NCI-H2029 treated with DMSO at 0.1 percent for 48 hours (cell line): ENCODE results near the gene CDS2.
A peak's percentile ranks its signal among the peaks of the same experiment; 100 is the strongest.

ENCODE experiments used
- DNase-seq: peaks from one replicate; lab custom pipeline; 2025; lab: John Stamatoyannopoulos, UW

CDS2 gene

DNA sequence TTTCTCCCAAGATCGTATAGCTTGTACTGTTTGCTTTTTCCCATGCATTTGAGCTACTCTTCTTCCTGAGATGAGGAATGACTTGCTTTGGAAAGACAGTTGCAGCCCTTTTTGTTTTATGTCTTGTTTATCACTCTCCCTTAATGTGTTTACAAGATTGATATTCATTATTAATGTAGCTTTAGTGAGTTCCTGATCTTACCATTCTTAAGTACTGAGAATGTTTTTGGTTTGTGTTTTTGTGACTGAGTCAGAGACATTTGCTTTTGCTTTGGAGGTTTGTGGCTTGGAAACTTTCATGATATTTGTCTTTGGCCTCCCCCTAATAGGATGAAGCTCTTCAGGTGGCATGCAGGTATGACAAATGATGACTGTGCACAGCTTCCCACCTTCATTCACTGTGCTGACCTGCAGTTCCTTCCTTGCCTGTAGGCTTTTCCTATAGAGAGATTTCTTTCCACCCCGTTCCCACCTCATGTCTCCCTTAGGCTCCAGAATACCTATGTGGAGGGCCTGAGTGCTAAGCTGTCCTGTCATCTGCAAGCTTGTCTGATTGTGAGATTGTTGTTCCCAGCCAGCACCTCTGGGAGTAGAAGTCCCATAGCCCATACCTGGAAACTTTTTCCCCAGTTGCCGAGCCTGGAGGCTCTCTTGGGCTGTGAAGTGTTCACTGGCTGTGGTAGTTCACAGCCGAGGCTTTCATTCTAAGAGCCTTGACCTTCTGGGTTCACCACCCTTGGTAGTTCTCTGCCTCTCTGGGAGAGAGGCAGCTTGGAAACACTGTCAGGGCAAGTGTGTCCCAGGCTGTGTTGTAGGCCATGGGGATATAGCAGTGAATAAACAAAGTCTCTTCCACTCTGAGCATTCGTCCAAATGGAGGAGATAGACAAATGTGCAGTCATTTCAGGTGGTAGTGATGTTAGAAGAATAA, 27.1 kb downstream of the CDS2 start:
- no peak for DNase-seq

GRCh38 chr20:5154543-5154925, 27.7 kb downstream of the CDS2 start:
- DNase-seq: no peak

DNA sequence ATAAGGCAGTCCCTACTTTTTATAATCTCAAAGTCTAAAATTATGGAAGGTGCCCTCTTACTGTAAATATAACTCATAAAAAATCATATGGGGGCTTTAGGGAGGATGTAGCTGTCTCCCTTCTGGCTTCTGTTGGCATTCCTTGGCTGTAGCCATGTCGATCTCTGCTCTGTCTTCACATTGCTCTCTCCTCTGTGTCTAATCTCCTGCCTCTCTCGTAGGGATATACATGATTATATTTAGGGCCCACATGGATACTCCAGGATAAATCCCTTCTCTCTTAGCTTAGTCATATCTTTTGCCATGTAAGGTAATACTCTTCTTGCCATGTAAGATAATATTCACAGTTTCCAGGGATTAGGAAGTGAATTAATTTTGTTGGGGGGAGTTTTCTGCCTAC, 28.6 kb downstream of the CDS2 start:
- no peak for DNase-seq

GRCh38 chr20:5156675-5157448, 30.1 kb downstream of the CDS2 start:
- DNase-seq: no peak

- DNase-seq: no peak
Measured at GRCh38 chr20:5159928-5160327, 33.1 kb downstream of the CDS2 start.

DNA sequence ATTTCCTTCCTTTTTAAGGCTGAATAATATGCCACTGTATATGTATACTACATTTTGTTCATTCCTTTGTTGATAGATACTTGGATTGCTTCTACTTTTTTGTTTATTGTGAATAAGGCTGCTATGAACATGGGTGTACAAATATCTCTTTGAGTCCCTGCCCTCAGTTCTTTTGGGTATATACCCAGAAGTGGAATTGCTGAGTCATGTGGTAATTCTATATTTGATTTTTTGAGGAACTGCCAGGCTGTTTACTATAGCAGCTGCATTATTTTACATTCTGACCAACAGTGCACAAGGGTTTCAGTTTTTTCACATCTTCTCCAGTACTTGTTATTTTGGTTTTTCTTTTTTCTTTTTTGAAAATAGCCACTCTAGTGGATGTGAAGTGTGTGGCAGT, 34.1 kb downstream of the CDS2 start:
- DNase-seq: no peak

DNA sequence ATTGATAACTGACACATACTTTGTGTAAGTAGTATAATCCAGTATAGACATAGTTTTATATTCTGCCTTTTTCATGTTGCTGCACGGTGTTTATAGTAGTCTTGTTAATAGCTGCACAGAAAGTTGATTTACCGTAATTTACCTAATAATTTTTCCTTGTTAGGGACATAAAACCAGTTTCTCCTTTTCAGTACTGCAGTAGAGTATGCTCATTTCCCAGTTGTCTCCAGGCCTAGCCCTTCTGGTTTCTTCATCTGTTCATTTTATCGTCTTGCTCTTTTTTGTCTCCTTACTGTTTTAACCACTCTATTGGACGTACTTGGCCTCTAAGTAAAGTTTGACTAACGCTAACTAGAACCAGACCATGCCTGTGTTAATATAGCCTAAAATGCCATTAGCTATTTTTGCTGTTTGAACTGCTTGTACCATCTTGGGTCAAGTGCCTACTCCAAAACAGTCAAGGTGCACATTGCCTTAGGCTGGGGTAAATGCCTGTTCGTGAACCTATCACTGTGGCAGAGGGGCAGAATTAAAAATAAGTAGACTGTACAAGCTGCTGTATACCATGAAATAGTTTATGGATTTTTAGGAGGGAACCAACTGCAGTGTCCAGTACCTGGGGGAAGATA, 34.8 kb downstream of the CDS2 start:
- no peak for DNase-seq

DNA sequence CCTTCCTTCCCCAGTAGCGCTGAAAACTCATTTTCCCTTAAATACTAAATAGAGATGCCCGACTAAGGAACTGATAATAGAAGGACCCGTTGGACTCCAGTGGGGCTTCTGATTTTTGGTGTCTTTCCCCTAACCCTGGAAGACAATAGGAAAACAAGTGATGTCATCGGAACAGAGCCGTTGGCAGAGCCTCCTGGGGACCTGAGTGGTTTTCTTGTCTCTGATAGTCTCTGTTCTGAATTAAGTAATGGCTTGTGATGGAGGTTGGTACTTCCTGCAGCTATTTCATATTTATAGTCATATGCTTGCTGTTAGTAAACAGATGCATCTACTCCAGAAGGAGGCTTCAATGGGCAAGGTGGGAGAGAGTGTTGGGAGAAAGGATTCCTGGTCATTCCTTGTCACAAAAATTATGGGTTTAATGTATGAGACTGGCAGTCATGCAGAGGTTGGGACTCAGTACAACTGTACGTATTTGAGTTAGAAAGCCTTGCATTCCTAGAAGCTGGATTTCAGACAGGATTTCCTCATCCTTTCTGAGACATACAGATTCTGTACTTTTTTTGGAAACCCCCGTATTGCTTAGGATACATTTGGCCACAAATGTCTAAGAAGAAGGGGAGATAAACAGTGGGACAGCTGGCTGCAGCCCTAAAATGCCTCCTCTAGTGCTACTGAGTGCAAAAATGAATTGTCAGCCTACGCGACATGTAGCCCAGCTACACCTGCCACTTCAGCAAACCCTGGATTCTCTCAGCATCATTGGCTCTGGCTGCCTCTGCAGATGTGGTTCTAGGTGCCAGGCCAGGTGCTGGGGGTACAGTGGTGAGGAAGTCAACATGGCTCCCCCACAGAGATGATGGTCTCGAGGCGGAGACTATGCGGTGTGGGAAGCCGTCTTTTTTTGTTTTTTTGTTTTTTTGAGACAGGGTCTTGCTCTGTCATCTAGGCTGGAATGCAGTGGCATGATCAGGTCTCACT, 38.1 kb downstream of the CDS2 start:
- DNase-seq: no peak

DNA sequence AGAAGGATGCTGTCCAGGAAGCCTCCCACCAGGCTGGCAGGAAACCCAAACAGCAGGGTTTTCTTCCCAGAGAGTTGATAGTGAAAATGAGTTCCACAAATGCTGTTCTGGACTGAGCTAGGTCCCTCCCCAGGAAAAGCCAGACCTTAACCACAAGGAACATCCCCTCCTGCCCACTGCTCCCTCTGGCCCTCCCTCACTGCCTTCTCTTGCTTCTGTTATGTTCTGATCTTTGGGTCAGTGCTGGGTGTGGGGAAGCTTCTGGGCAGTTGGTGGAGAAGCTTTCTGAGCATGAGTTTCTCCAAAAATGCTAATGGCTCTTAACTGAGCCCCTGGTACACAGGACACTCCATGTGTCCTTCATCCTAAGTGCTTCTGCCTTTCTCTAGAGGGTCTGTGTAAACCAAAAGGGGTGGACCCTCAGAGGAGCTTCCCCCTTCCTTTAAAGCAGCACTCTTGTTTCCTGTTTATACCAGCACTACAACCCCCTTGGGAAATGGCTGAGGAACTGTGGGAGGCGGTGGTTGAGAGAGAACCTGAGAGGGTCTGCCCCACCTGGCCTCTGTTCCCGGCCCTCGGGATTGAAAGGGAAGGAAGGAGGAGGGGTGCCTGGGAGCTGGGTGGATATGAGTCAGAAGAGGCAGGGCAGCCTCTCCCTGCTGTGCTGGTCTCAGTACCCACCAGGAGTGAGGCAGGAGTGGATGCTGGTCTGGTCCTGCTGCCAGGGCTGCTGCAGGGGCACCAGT, 42.0 kb downstream of the CDS2 start:
- DNase-seq: no peak

DNA sequence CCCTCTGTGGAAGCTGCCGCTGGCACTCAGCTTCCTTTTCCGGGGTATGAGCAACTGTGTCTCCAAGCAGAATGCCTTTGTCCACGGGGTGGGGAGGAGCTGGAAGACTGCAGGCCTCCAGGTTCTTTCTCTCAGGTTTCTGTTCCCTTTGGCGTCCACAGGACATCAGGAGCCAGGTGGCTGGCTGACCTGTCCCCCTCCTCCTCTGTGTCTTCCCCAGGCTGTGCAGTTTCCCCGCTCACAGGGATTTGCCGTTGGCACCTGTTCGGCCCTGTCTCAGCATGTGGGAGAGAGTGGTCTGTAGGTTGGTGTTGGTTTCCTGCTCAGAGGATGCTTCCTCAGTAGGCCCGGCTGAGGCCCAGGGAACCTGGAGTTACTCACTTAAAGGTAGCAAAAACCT, 43.5 kb downstream of the CDS2 start:
- DNase-seq: no peak

DNA sequence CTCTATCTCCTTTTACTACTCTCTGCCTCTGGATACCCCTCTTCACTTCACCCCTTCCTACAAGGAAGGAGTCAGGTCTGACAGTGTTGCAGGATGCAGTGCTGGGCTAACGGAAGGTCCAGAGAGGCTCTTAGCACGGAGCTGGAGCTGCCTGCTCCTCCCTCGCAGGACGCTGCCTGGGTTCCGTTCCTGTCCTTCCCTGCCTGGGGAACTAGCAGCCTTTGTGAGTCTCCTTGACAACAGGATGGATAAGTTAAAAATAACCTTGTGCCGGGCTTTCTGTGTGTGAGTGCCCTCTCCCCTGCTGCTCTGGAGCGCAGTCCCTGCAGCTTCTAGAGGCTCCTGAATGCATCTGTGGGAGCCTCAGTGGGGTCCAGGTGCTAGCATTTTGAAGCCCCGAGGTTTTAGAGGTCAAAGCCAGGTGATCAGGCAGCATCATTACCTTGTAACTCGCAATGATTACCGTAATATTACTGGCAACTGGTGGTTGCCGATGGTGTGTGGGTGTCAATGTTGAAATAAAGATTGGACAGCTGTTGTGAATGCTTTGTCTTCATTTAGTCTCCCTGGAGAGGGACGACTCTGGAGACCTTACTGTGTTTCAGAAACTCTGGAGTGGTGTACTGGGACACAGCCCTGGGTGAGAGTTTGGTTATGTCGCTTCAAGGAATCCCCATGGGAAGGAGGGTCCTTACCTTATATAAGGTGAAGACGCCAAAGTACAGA, 44.4 kb downstream of the CDS2 start:
- DNase-seq: no peak

GRCh38 chr20:5171790-5172164, 45.0 kb downstream of the CDS2 start:
- DNase-seq: no peak

DNA sequence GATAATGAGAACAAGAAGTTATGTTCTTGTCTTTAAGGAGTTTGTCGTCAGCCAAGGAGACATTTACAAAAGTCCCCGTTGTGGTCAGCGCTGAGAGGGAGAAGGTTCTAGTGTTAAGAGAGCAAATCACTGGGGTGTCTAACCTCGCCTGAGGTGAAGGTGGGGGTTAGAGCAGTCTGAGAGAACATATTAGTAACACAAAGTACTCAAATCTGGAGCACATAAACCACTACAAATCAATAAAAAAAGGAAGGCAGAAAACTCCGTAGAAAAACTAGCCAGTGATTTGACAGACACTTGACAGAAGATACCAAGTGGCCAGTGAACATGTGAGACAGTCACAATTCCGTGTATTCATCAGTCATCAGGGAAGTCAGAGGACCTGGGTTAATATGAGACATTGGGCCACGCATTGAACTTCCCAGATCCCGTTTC, 45.4 kb downstream of the CDS2 start:
- DNase-seq: no peak

GRCh38 chr20:5172903-5173463, 46.2 kb downstream of the CDS2 start:
- DNase-seq: no peak

- DNase-seq: no peak
Measured at GRCh38 chr20:5173751-5174150, 46.9 kb downstream of the CDS2 start.

DNA sequence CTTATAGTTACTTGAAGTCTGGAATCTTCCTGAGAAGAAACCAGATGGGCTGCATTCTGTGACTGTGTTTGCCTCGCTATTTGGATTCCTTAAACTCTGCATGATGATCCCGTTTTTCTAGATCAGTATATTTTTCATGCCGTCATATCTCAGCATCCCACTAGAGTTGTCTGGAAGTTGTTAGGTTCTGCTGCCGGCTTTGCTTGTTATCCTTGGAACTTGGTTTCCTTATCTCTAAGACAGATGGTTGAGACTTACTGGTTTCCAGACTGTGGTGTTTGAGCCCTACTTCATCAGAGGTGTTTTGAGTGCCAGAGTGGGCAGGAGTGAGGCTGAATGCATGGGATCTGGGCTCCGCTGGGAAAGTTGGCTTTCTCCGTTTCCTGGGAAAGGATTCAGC, 50.3 kb downstream of the CDS2 start:
- no peak for DNase-seq

DNA sequence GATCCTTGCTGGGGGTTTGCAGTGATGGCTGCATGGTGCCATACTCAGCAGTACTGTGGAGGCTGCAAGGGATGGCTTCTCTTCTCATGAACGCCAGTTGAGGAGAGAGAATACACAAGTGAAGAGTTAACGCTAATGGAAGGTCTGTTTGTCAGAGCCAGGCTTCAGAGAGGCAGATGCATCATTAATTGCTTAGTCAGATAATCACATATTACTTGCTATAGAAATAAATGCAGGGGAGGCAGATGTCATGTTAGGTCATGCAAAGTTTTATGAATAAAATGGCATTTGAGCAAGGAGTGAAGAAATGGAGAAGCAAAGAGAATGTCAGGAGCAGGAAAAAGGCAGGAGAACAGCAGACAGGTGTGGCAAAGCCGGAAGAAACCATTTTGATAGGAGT, 51.2 kb downstream of the CDS2 start:
- no peak for DNase-seq

DNA sequence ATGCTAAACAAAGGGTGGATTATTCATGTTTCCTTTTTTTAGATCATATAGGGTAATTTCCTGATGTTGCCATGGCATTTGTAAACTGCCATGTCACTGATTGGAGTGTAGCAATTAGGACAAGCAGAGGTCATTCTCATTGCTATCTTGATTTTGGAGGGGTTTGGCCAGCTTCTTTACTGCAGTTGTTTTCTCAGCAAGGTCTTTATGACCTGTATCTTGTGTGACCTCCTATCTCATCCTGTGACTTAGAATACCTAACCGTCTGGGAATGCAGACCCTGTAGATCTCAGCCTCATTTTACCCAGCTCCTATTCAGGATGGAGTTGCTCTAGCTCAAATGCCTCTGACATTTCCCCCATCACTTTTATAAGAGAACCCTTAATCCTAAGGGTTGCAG, 53.6 kb downstream of the CDS2 start:
- no peak for DNase-seq

DNA sequence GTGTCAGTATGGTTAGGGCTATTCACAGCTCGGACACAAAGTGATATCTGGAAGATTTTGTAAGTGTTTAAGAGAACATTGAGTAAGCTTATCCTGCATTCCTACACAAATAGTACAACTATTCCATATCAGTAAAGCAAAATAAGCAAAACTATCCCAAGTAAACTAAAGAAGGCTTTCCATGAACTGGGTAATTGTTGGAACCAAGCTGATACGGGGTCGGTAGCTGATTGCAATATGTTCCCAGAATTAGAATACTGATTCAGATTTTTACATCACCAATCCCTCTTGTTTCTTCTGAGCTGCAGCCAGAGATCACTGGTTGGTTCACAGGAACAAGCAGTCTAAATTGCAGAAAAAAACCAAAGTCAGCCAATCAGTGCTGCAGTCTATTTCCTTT, 54.1 kb downstream of the CDS2 start:
- DNase-seq: no peak

DNA sequence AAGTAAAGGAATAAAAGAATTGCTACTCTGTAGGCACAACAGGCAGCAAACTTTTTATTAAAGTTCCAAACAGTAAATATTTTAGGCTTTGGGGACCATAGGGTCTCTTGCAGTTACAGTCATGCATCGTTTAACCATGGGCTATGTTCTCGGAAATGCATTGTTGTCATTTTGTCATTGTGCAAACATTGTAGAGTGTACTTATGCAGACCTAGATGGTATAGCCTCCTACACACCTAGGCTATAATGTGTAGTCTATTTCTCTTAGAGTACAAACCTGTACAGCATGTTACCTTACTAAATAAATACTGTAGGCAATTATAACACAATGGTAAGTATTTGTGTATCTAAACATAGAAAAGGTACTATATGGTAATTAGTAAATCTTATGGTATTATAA, 54.7 kb downstream of the CDS2 start:
- peak; percentile 21 for DNase-seq
